H9 (cell line): ENCODE data around the gene PTGES2. TPM values are rescaled to one million over a fixed set of nuclear protein-coding genes. Genes with fewer than 3 reads are reported as not detected.

Experiments used
- DNase-seq: peaks from one replicate; pipeline ENCODE4 v3.0.0-alpha.2; 2017
- H2AFZ ChIP-seq: one replicate; pipeline ENCODE4 v1.6.1; 2013; ENCODE audit warnings: mild to moderate bottlenecking, low read length, control low read depth, moderate library complexity
- H2AK5ac ChIP-seq: 2 replicates; pipeline ENCODE4 v1.6.1; 2013; ENCODE audit warnings: low read length, control low read depth, mixed read lengths; ENCODE audit not compliant: insufficient read length
- H2BK120ac ChIP-seq: one replicate; pipeline ENCODE4 v1.6.1; 2013; ENCODE audit warnings: low read depth, mild to moderate bottlenecking, low read length, control low read depth, inconsistent platforms; ENCODE audit not compliant: poor library complexity, severe bottlenecking
- H2BK12ac ChIP-seq: 2 replicates; pipeline ENCODE4 v1.6.1; 2013; ENCODE audit warnings: low read length, control low read depth, mixed read lengths, low read depth; ENCODE audit not compliant: insufficient read length
- H2BK15ac ChIP-seq: 2 replicates; pipeline ENCODE4 v1.6.1; 2013; ENCODE audit warnings: low read depth, low read length, control low read depth
- H2BK20ac ChIP-seq: one replicate; pipeline ENCODE4 v1.6.1; 2013; ENCODE audit warnings: low read depth, mild to moderate bottlenecking, low read length, control low read depth, inconsistent platforms; ENCODE audit not compliant: poor library complexity, severe bottlenecking
- H2BK5ac ChIP-seq: 2 replicates; pipeline ENCODE4 v1.6.1; 2013; ENCODE audit warnings: low read length, control low read depth, mixed read lengths; ENCODE audit not compliant: insufficient read length
- H3K14ac ChIP-seq: 2 replicates; pipeline ENCODE4 v1.6.1; 2013; ENCODE audit warnings: low read length, control low read depth; ENCODE audit not compliant: insufficient read depth
- H3K18ac ChIP-seq: 2 replicates; pipeline ENCODE4 v1.6.1; 2013; ENCODE audit warnings: low read depth, mild to moderate bottlenecking, mixed read lengths, low read length, control low read depth; ENCODE audit not compliant: insufficient read length
- H3K23ac ChIP-seq: 2 replicates; pipeline ENCODE4 v1.6.1; 2013; ENCODE audit warnings: low read length, control low read depth, mixed read lengths, low read depth; ENCODE audit not compliant: insufficient read length
- H3K23me2 ChIP-seq: 2 replicates; pipeline ENCODE4 v1.6.1; 2013; ENCODE audit warnings: low read depth, mild to moderate bottlenecking, mixed read lengths, low read length, control low read depth; ENCODE audit not compliant: insufficient read length, poor library complexity, severe bottlenecking
- H3K27ac ChIP-seq: 2 replicates; pipeline ENCODE4 v1.5.1; 2013; ENCODE audit warnings: low read length, control low read depth, mixed read lengths, low read depth; ENCODE audit not compliant: insufficient read length
- H3K27me3 ChIP-seq: 2 replicates; pipeline ENCODE4 v1.6.1; 2013; ENCODE audit warnings: low read length, control low read depth, inconsistent platforms; ENCODE audit not compliant: insufficient read depth
- H3K4ac ChIP-seq: 2 replicates; pipeline ENCODE4 v1.6.1; 2013; ENCODE audit warnings: low read depth, mild to moderate bottlenecking, control low read depth, inconsistent platforms, low read length, moderate library complexity
- H3K4me1 ChIP-seq: 2 replicates; pipeline ENCODE4 v1.6.1; 2013; ENCODE audit warnings: low read length, control low read depth, inconsistent platforms; ENCODE audit not compliant: insufficient read depth
- H3K4me2 ChIP-seq: 2 replicates; pipeline ENCODE4 v1.6.1; 2013; ENCODE audit warnings: low read length, control low read depth, mixed read lengths; ENCODE audit not compliant: insufficient read length, insufficient read depth
- H3K56ac ChIP-seq: 2 replicates; pipeline ENCODE4 v1.6.1; 2013; ENCODE audit warnings: low read depth, mild to moderate bottlenecking, mixed read lengths, low read length, control low read depth; ENCODE audit not compliant: insufficient read length
- H3K79me1 ChIP-seq: 2 replicates; pipeline ENCODE4 v1.6.1; 2013; ENCODE audit warnings: low read depth, mild to moderate bottlenecking, moderate library complexity, low read length, control low read depth, inconsistent platforms; ENCODE audit not compliant: insufficient read depth, poor library complexity, severe bottlenecking
- H3K79me2 ChIP-seq: 2 replicates; pipeline ENCODE4 v1.6.1; 2013; ENCODE audit warnings: low read length, control low read depth, inconsistent platforms; ENCODE audit not compliant: insufficient read depth
- H3K9ac ChIP-seq: 2 replicates; pipeline ENCODE4 v1.6.1; 2013; ENCODE audit warnings: low read length, control low read depth, mixed read lengths; ENCODE audit not compliant: insufficient read length; ENCODE audit errors: extremely low read depth
- H3K9me3 ChIP-seq: one replicate; pipeline ENCODE4 v1.6.1; 2013; ENCODE audit warnings: low read depth, low read length, inconsistent platforms; ENCODE audit not compliant: control insufficient read depth
- H3T11ph ChIP-seq: one replicate; pipeline ENCODE4 v1.6.1; 2013; ENCODE audit warnings: mild to moderate bottlenecking, low read length, control low read depth, inconsistent platforms
- H4K20me1 ChIP-seq: one replicate; pipeline ENCODE4 v1.6.1; 2013; ENCODE audit not compliant: control insufficient read depth, insufficient read length, insufficient read depth
- H4K5ac ChIP-seq: 2 replicates; pipeline ENCODE4 v1.6.1; 2013; ENCODE audit warnings: low read depth, mild to moderate bottlenecking, mixed read lengths, low read length, control low read depth; ENCODE audit not compliant: insufficient read length
- H4K8ac ChIP-seq: replicated peaks from 2 replicates; pipeline ENCODE4 v1.6.1; 2013; ENCODE audit warnings: low read length, control low read depth, mixed read lengths, low read depth; ENCODE audit not compliant: insufficient read length
- H4K91ac ChIP-seq: 2 replicates; pipeline ENCODE4 v1.6.1; 2013; ENCODE audit warnings: low read depth, mild to moderate bottlenecking, moderate library complexity, mixed read lengths, low read length, control low read depth; ENCODE audit not compliant: insufficient read length
- H3K27ac Mint-ChIP-seq, 3 experiments: 2 replicates in 2 of 3; 3 replicates in 1 of 3; pipeline ENCODE4 v1.8.0; 2020 to 2021; ENCODE audit warnings: mixed read lengths in 3 of 3, mild to moderate bottlenecking in 1 of 3, moderate library complexity in 1 of 3
- H3K27me3 Mint-ChIP-seq: 2 replicates; pipeline ENCODE4 v1.8.0; 2021; ENCODE audit warnings: low read depth, mild to moderate bottlenecking, moderate library complexity, mixed read lengths
- H3K36me3 Mint-ChIP-seq, 3 experiments: 2 replicates in 2 of 3; 3 replicates in 1 of 3; pipeline ENCODE4 v1.8.0; 2020 to 2021; ENCODE audit warnings: low read depth in 3 of 3, mixed read lengths in 3 of 3; ENCODE audit not compliant: insufficient read depth in 1 of 3
- H3K4me1 Mint-ChIP-seq, 2 experiments: 2 replicates each; pipeline ENCODE4 v1.8.0; 2020; ENCODE audit warnings: mixed read lengths in 2 of 2
- H3K4me3 Mint-ChIP-seq, 2 experiments: 2 replicates in 1 of 2; 3 replicates in 1 of 2; pipeline ENCODE4 v1.8.0; 2020 to 2021; ENCODE audit warnings: mild to moderate bottlenecking in 2 of 2, mixed read lengths in 2 of 2, moderate library complexity in 1 of 2
- H3K9me3 Mint-ChIP-seq, 2 experiments: 2 replicates in 1 of 2; 3 replicates in 1 of 2; pipeline ENCODE4 v1.8.0; 2020; ENCODE audit warnings: mild to moderate bottlenecking in 2 of 2, mixed read lengths in 2 of 2, moderate library complexity in 1 of 2
- CTCF ChIP-seq: fragments of 200-600 bp; sonication (generic); conservative IDR thresholded peaks from 3 replicates; pipeline ENCODE4 v1.8.0; 2021; ENCODE audit warnings: antibody characterized with exemption, mild to moderate bottlenecking
- WGBS: extraction: QIAGEN DNeasy Blood & Tissue Kit; methylation state at CpG from one replicate; pipeline ENCODE4 v1.1.7; 2013; ENCODE audit warnings: missing lambda C conversion rate, low lambda C conversion rate, mixed read lengths; ENCODE audit not compliant: insufficient read length; ENCODE audit errors: extremely low coverage; 5-methylcytosine and 5-hydroxymethylcytosine counted together
- total RNA-seq: library from RNA; stranded (reverse); gene quantifications from 2 replicates; pipeline ENCODE4 v1.2.1, GENCODE V29; 2021

PTGES2 gene
- total RNA-seq, 1 experiment from 2014 or later, result 63.9 TPM

- no peak overlapping the region for H3T11ph ChIP-seq
- DNase-seq, result no peak
- H4K8ac ChIP-seq, result no peak overlapping the region
- H3K27ac Mint-ChIP-seq, result no peak overlapping the region
- H3K9me3 Mint-ChIP-seq, result no peaks in the 10 kb centered on the region
- H3K14ac ChIP-seq, result no peak overlapping the region
- H2BK12ac ChIP-seq, result no peak overlapping the region
- peaks cover 17 to 43% (median 35%) of the 10 kb centered on the region in 3 experiments for H3K36me3 Mint-ChIP-seq
- H3K23me2 ChIP-seq, result no peaks in the 10 kb centered on the region
- H3K56ac ChIP-seq, result no peak overlapping the region
- no peak for TF ChIP-seq CTCF
- H2AK5ac ChIP-seq, result no peak overlapping the region
- H3K4me3 Mint-ChIP-seq, result no peak overlapping the region
- no peak overlapping the region for H3K4ac ChIP-seq
- H2BK5ac ChIP-seq, result no peak overlapping the region
- no CpG with 5 or more reads among the region's 29 CpGs for whole genome bisulfite sequencing
- H2BK15ac ChIP-seq, result no peak overlapping the region
- no peak overlapping the region for H4K5ac ChIP-seq
- no peak overlapping the region for H2AFZ ChIP-seq
- H2BK20ac ChIP-seq, result no peak overlapping the region
- H2BK120ac ChIP-seq, result no peak overlapping the region
- no peak overlapping the region for H3K18ac ChIP-seq
- H3K4me2 ChIP-seq, result no peak overlapping the region
- H3K27ac ChIP-seq, result no peak overlapping the region
- no peak overlapping the region for H3K23ac ChIP-seq
- H3K4me1 Mint-ChIP-seq, result peaks cover 17% of the 10 kb centered on the region in 2 experiments
- H3K79me2 ChIP-seq, result no peaks in the 10 kb centered on the region
- H4K91ac ChIP-seq, result no peak overlapping the region
- H4K20me1 ChIP-seq, result no peaks in the 10 kb centered on the region
- H3K27me3 ChIP-seq, result no peaks in the 10 kb centered on the region
- no peaks in the 10 kb centered on the region for H3K79me1 ChIP-seq
- no peaks in the 10 kb centered on the region for H3K4me1 ChIP-seq
- no peaks in the 10 kb centered on the region for H3K9me3 ChIP-seq
- H3K9ac ChIP-seq, result no peak overlapping the region
- no peaks in the 10 kb centered on the region for H3K27me3 Mint-ChIP-seq
These were observed 6.6 kb downstream of the PTGES2 start for GRCh38 chr9:128120741-128121465.
